ENCODE measurements around the gene COL5A1.

COL5A1 gene

GRCh38 chr9:134690301-134690751, 48.7 kb downstream of the COL5A1 start (continued):
- TF ChIP-seq PATZ1 (CRISPR knock-in tag; IDR thresholded peaks at IDR 0.05; ENCODE audit: borderline replicate concordance): no peak
- no peak for TF ChIP-seq GLIS3 (CRISPR knock-in tag; IDR thresholded peaks at IDR 0.05)
- TF ChIP-seq SNAI2 (CRISPR knock-in tag; IDR thresholded peaks at IDR 0.05): no peak
- no peak for TF ChIP-seq CSRNP3 (CRISPR knock-in tag; IDR thresholded peaks at IDR 0.05)
- no peak for TF ChIP-seq RARB (CRISPR knock-in tag; IDR thresholded peaks at IDR 0.05)

GRCh38 chr9:134690946-134691694, 49.5 kb downstream of the COL5A1 start:
- no peak for ATAC-seq
- TF ChIP-seq ZFP3 (CRISPR knock-in tag; IDR thresholded peaks at IDR 0.05) (no peak), GLIS3 (CRISPR knock-in tag; IDR thresholded peaks at IDR 0.05) (no peak), ZNF565 (CRISPR knock-in tag; conservative IDR thresholded peaks at IDR 0.05; ENCODE audit: low read depth) (no peak), ZNF70 (CRISPR knock-in tag; IDR thresholded peaks at IDR 0.05) (no peak), TSHZ2 (CRISPR knock-in tag; IDR thresholded peaks at IDR 0.05) (no peak), CSDC2 (CRISPR knock-in tag; IDR thresholded peaks at IDR 0.05) (no peak), PATZ1 (CRISPR knock-in tag; IDR thresholded peaks at IDR 0.05; ENCODE audit: borderline replicate concordance) (no peak), POU6F1 (CRISPR knock-in tag; IDR thresholded peaks at IDR 0.05; ENCODE audit: borderline replicate concordance, low read depth) (no peak), ZNF8 (CRISPR knock-in tag; IDR thresholded peaks at IDR 0.05) (no peak), TCF4 (CRISPR knock-in tag; IDR thresholded peaks at IDR 0.05; ENCODE audit: borderline replicate concordance) (no peak), ZC3H10 (CRISPR knock-in tag; IDR thresholded peaks at IDR 0.05) (no peak), ARNTL (CRISPR knock-in tag; IDR thresholded peaks at IDR 0.05; ENCODE audit: borderline replicate concordance, low read depth) (no peak), PPARA (CRISPR knock-in tag; IDR thresholded peaks at IDR 0.05; ENCODE audit: borderline replicate concordance) (no peak), OSR1 (CRISPR knock-in tag; IDR thresholded peaks at IDR 0.05) (no peak), BACH2 (CRISPR knock-in tag; IDR thresholded peaks at IDR 0.05; ENCODE audit: borderline replicate concordance) (no peak), RARB (CRISPR knock-in tag; IDR thresholded peaks at IDR 0.05) (no peak), ISL1 (CRISPR knock-in tag; IDR thresholded peaks at IDR 0.05) (no peak), TOX (CRISPR knock-in tag; IDR thresholded peaks at IDR 0.05; ENCODE audit: borderline replicate concordance) (no peak)

All from SK-N-SH treated with all-trans-retinoic acid at 6 μM for 48 hours (cell line).